SIG-M5 treated with dmso at 0.1 percent for 504 hours (cell line): ENCODE data around the gene RAD21L1.
"Not testable (repeated sequence)": the region's sequence is repeated elsewhere in the genome, so short reads cannot be mapped to it uniquely, and the experiment has no call there.

ENCODE experiments used
- DNase-seq: peaks from one replicate; lab custom pipeline; 2025; ENCODE audit not compliant: unreplicated experiment; lab: John Stamatoyannopoulos, UW

RAD21L1 gene

GRCh38 chr20:1199212-1199873, 26.5 kb upstream of the RAD21L1 start:
- no peak for DNase-seq

GRCh38 chr20:1199964-1200363, 25.9 kb upstream of the RAD21L1 start:
- no peak for DNase-seq

DNA sequence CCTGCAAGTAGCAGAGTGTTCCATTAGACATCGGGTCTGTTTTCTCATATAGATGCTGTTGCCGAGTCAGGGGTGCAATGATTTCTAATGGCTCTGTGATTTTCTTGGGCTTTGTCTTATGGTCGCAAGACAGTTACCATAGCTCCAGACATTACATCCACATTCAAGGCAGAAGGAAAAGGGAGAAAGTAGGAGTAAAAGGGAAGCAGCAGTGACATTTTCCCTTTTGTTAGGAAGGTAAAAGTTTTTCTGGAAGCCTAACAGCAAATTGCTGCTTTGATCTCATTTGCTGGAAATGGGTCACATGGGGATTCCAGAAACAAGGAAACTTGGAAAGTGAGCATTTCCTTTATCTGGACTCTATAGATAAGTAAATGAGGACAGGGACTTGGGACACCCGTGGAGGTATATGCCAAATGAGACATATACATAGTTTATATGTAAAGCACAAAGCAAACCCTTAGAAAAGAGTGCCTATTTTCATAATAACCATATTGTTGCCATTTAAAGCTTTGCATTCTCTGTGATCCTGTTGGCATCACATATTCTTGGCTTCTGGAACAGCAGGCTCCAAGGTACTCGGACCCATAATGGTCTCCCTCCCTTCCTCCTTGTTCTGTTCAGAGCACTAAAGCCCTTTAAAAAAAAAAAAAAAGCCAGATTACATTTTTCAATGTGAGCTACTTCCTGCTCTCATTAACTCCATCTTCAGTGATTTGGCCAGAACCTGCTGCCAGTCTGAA, 22.9 kb upstream of the RAD21L1 start, which contains the start of gene C20orf202:
TSS of gene C20orf202 (plus strand) at position 693 of the 743 bp plus-strand sequence. CDS start 132 bp downstream, outside the sequence.
- DNase-seq = no peak

GRCh38 chr20:1203630-1204029, 22.2 kb upstream of the RAD21L1 start:
- DNase-seq = no peak

GRCh38 chr20:1204113-1204512, 21.7 kb upstream of the RAD21L1 start:
- DNase-seq = no peak

GRCh38 chr20:1204576-1204975, 21.3 kb upstream of the RAD21L1 start:
- DNase-seq = no peak

GRCh38 chr20:1205802-1206201, 20.0 kb upstream of the RAD21L1 start:
- no peak for DNase-seq

- DNase-seq = no peak
Measured at GRCh38 chr20:1206366-1207148, 19.3 kb upstream of the RAD21L1 start.

GRCh38 chr20:1207293-1207878, 18.5 kb upstream of the RAD21L1 start:
- DNase-seq = no peak

DNA sequence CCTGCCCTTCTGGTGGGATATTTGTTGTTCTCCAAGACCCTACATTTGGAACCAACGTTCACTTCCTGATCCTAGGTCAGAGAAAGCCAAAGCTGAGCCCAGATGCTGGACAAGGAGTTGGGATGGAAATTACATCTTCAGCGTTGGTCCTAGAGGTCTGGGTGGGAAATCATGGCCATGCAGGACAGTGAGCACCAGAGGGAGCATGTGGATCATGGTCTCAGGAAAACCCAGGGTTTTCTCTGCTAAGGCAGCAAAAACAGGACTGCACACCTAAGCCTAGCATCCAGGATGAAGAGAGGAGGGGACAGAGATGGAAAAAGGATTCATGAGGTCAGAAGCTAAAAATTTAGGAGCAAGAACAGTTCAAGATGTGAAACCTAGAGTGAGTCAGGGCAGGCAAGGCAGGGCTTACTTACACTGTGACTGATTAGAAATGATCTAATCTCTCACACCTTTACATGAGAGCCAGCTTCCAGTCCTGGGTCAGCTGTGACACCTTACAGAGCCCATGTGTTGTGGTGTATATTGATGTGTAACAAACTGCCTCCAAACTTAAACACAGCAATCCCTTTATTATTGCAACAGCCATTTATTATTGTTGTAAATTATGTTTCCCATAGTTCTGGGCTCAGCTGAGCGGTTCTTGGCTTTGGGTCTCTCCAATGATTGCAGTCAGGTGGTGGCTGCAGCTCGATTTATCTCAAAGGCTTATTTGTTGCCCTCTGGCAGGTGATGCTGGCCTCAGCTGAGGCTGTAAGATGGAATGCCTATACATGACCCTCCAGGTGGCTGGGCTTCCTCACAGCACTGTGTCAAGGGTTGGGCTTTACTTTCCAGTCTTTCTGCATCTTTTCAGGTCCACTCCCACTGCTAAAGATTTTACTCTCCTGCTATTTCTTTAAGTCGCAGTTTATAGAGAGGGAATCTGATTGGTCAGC, 16.1 kb upstream of the RAD21L1 start:
- DNase-seq = no peak

DNA sequence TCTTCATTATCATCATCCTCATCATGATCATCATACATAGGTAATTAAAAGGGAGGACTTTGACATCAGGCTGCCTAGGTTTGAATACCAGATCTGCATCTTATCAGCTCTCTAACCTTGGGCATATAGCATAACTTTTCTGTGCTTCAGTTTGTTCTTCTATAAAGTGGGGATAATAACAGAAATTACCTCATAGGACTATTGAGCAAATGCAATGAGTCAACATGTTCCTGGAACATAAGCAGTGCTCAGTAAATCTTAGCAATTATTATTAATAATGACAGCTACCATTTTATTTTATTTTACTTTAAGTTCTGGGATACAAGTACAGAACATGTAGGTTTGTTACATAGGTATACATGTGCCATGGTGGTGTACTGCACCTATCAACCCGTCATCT, 15.3 kb upstream of the RAD21L1 start:
- no peak for DNase-seq

GRCh38 chr20:1212023-1212422, 13.8 kb upstream of the RAD21L1 start:
- no peak for DNase-seq

DNA sequence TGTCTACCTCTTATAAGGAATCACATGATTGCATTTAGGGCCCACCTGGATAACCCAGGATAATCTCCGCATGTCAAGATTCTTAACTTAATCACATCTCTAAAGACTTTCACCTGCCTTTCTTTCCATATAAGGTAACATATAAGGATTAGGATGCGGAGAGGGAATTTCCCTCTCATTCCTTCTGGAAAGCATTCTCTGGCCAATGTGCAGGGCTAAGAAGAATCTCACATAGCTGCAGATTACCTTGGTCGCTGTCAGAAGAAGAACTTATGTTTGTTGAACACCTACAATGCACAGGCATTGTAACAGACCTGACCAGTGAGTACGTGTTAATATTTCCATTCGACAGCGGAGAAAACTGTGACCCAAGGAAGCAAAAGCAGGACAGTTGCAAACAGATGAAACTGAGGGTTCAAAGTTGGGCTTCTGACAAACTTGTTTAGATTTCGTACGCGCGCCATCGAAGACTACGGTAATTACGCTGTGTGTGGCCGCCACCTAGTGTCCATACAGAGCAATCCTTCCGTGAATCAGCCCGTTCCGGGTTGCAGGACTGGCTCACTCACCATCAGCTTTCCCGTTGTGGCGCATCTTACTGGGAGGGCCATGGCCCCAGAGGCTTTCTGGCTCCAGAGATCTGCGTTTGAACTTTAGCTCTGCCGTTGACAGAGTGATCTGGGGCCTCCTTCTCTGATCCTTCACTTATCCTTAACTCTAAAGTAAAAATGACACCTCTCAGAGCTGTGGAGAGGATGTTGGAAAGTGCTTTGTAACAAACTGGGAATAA, 13.0 kb upstream of the RAD21L1 start:
- DNase-seq = peak; percentile 73

DNA sequence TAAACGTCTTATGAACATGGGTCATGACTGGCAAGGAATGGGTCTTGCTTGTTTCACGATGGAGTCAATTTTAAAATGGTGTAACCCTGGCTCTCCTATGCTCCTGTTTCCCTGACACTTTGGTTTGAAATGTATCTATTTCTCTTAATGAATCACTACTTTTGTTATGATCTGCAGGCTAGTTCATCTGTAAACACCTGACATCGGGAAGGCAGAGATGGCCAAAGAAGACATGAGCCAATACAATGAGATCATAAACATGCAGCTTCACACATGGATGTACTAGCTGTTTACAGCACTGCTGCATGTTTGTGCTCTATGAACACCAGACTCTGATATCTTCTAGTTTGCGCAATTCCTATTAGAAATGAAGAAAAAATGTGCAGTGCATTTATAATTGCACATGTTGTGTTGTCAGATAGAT, 11.0 kb upstream of the RAD21L1 start:
- no peak for DNase-seq

DNA sequence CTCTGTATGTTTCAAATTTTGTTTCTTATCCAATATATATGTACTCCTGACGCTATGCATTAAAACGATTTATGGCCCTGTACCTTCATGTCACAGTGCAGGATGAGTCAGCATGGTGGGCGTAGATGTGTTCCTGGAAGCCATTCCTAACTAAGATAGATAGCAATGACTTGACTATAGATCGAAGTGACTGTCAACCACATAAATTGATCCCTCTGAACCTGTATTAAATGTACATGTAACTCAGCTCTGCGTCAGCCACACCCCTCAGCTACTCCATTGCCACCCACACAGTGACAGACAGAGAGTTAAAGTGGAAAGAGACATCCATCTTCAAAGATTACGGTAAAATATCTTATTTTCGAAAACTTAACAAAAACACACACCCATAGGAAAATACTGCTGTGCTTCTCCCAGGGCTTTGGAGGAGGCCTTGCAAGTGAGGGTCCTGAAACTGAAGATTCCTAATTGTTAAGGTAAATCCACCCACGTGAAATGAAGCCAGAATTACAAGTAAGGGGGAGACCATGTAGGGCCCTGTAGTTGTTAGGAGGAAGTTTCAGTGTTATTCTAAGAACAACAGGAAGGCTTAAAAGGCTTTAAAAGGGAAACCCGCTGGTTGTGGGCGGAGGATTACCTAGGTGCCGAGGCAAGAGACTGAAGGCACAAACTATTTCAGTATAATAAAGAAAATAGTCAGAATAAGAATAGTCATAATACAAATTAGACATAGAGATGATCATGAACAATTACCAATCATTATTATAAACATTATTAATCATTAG, 10.3 kb upstream of the RAD21L1 start:
- DNase-seq = no peak

DNA sequence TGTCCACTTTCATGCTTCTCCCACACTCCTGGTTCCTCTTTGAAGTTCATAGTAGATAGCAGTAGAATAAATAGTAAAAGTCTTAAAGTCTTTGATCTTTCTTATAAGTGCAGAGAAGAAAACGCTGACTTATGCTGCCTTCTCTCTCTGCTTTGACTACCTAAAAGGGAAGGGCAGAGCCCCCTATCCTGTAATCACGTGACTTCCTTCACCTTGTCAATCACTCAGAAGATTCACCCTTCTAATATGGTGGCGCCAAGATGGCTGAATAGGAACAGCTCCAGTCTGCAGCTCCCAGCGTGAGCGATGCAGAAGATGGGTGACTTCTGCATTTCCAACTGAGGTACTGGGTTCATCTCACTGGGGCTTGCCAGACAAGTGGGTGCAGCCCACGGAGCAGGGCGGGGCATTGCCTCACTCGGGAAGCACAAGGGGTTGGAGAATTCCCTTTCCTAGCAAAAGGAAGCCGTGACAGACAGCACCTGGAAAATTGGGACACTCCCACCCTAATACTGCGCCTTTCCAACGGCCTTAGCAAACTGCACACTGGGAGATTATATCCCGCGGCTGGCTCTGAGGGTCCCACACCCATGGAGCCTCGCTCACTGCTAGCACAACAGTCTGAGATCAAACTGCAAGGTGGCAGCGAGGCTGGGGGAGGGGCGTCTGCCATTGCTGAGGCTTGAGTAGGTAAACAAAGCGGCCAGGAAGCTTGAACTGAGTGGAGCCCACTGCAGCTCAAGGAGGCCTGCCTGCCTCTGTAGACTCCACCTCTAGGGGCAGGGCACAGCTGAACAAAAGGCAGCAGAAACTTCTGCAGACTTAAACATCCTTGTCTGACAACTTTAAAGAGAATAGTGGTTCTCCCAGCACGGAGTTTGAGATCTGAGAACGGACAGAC, 9.1 kb upstream of the RAD21L1 start:
- DNase-seq = not testable (repeated sequence)

DNA sequence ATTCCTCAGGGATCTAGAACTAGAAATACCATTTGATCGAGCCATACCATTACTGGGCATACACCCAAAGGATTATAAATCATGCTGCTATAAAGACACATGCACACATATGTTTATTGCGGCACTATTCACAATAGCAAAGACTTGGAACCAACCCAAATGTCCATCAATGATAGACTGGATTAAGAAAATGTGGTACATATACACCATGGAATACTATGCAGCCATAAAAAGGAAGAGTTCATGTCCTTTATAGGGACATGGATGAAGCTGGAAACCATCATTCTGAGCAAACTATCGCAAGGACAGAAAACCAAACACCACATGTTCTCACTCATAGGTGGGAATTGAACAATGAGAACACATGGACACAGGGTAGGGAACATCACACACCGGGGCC, 3.1 kb upstream of the RAD21L1 start:
- not testable (repeated sequence) for DNase-seq
